Trophoblast cell (in vitro differentiated cells and primary cell): Measurements from ENCODE around the gene HMCN2.

ENCODE experiments used
- DNase-seq, 2 donors: peaks; one replicate each; pipeline ENCODE4 v3.0.0-alpha.2; 2016
- H2AFZ ChIP-seq: 2 replicates; pipeline ENCODE4 v1.6.1; 2013; ENCODE audit warnings: low read length, moderate library complexity, mild to moderate bottlenecking; ENCODE audit not compliant: insufficient read depth, poor library complexity
- H2AK5ac ChIP-seq: 2 replicates; pipeline ENCODE4 v1.6.1; 2013; ENCODE audit warnings: mild to moderate bottlenecking, low read length
- H2BK120ac ChIP-seq: 2 replicates; pipeline ENCODE4 v1.6.1; 2013; ENCODE audit warnings: low read length, mild to moderate bottlenecking, moderate library complexity; ENCODE audit not compliant: insufficient read depth, poor library complexity
- H2BK12ac ChIP-seq: 2 replicates; pipeline ENCODE4 v1.6.1; 2013; ENCODE audit warnings: mild to moderate bottlenecking, low read length, moderate library complexity
- H2BK5ac ChIP-seq: 2 replicates; pipeline ENCODE4 v1.6.1; 2013; ENCODE audit warnings: low read length, low read depth, moderate library complexity, mild to moderate bottlenecking; ENCODE audit not compliant: poor library complexity
- H3K14ac ChIP-seq: 2 replicates; pipeline ENCODE4 v1.6.1; 2013; ENCODE audit warnings: mild to moderate bottlenecking, low read length
- H3K18ac ChIP-seq: 2 replicates; pipeline ENCODE4 v1.6.1; 2013; ENCODE audit warnings: mild to moderate bottlenecking, low read length
- H3K23ac ChIP-seq: 2 replicates; pipeline ENCODE4 v1.6.1; 2013; ENCODE audit warnings: low read length
- H3K27ac ChIP-seq: 2 replicates; pipeline ENCODE4 v1.5.1; 2013; ENCODE audit warnings: low read depth, mild to moderate bottlenecking, inconsistent platforms, low read length, moderate library complexity
- H3K27me3 ChIP-seq: 2 replicates; pipeline ENCODE4 v1.6.1; 2013; ENCODE audit warnings: inconsistent platforms, mild to moderate bottlenecking, low read length, moderate library complexity; ENCODE audit not compliant: insufficient read depth
- H3K36me3 ChIP-seq, 2 experiments: 1 replicate in 1 of 2; 2 replicates in 1 of 2; pipeline ENCODE4 v1.6.1; 2013; ENCODE audit warnings: low read length in 2 of 2, mild to moderate bottlenecking in 2 of 2, moderate library complexity in 1 of 2; ENCODE audit not compliant: insufficient read depth in 2 of 2, control insufficient read depth in 1 of 2
- H3K4ac ChIP-seq: 2 replicates; pipeline ENCODE4 v1.6.1; 2013; ENCODE audit warnings: low read depth, mild to moderate bottlenecking, low read length, moderate library complexity
- H3K4me1 ChIP-seq, 2 experiments: 1 replicate in 1 of 2; 2 replicates in 1 of 2; pipeline ENCODE4 v1.6.1; 2013; ENCODE audit warnings: low read length in 2 of 2, mild to moderate bottlenecking in 2 of 2, moderate library complexity in 1 of 2; ENCODE audit not compliant: insufficient read depth in 2 of 2, control insufficient read depth in 1 of 2
- H3K4me2 ChIP-seq: 2 replicates; pipeline ENCODE4 v1.6.1; 2013; ENCODE audit warnings: inconsistent platforms, mild to moderate bottlenecking, low read length, moderate library complexity
- H3K4me3 ChIP-seq: 2 replicates; pipeline ENCODE4 v1.5.1; 2013; ENCODE audit warnings: mild to moderate bottlenecking, low read depth, low read length, inconsistent platforms
- H3K79me1 ChIP-seq: one replicate; pipeline ENCODE4 v1.6.1; 2013; ENCODE audit warnings: low read length
- H3K79me2 ChIP-seq: 2 replicates; pipeline ENCODE4 v1.6.1; 2013; ENCODE audit warnings: low read length, mild to moderate bottlenecking; ENCODE audit not compliant: control insufficient read depth, insufficient read depth, poor library complexity
- H3K9ac ChIP-seq: 2 replicates; pipeline ENCODE4 v1.6.1; 2013; ENCODE audit warnings: mild to moderate bottlenecking, low read length
- H3K9me3 ChIP-seq: 2 replicates; pipeline ENCODE4 v1.6.1; 2013; ENCODE audit warnings: low read depth, mild to moderate bottlenecking, control low read depth, inconsistent platforms, low read length; ENCODE audit not compliant: insufficient read depth
- H4K12ac ChIP-seq: 2 replicates; pipeline ENCODE4 v1.6.1; 2013; ENCODE audit warnings: low read depth, mild to moderate bottlenecking, low read length, moderate library complexity
- H4K8ac ChIP-seq: 2 replicates; pipeline ENCODE4 v1.6.1; 2013; ENCODE audit warnings: low read depth, mild to moderate bottlenecking, low read length, moderate library complexity
- H4K91ac ChIP-seq: one replicate; pipeline ENCODE4 v1.6.1; 2013; ENCODE audit warnings: low read depth, mild to moderate bottlenecking, low read length, moderate library complexity
- WGBS: extraction: QIAGEN DNeasy Blood & Tissue Kit; methylation state at CpG from one replicate; pipeline ENCODE4 v1.1.7; 2013; ENCODE audit warnings: missing lambda C conversion rate; ENCODE audit not compliant: insufficient read length, insufficient coverage; ENCODE audit errors: extremely low coverage; 5-methylcytosine and 5-hydroxymethylcytosine counted together

HMCN2 gene

DNA sequence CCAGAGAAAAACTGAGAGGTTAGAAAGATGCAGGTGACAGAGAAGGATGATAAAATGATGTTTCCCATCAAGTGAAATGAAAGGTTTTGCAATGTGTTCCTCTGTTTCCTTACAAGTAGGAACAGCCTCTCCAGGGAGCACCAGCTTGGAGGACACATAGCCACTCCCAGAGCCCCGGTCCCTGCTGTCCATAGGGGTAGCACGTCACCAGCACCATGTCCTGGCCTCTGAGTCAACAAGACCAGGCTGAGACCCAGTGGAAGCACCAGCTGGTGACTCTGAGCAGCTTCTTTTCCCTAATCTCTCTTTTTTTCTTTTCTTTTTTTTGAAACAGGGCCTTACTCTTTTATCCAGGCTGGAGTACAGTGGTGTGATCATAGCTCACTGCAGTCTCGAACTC lies 19.4 kb upstream of the HMCN2 start:
- H3K23ac ChIP-seq = no peak overlapping the region
- H3K4me2 ChIP-seq = no peak overlapping the region
- H4K91ac ChIP-seq = no peak overlapping the region
- H3K4me1 ChIP-seq = peaks cover 0 to 2% of the 10 kb centered on the region in 2 experiments
- no peak overlapping the region for H2BK5ac ChIP-seq
- H3K9ac ChIP-seq = no peak overlapping the region
- no peak overlapping the region for H2AFZ ChIP-seq
- H2BK120ac ChIP-seq = no peak overlapping the region
- no peak overlapping the region for H3K4ac ChIP-seq
- no peak overlapping the region for H2AK5ac ChIP-seq
- peak; percentile 80 to 82 for DNase-seq
- no CpG with 5 or more reads among the region's 3 CpGs for WGBS
- no peaks in the 10 kb centered on the region for H3K36me3 ChIP-seq
- no peaks in the 10 kb centered on the region for H3K9me3 ChIP-seq
- no peaks in the 10 kb centered on the region for H3K79me2 ChIP-seq
- H4K12ac ChIP-seq = no peak overlapping the region
- H3K18ac ChIP-seq = no peak overlapping the region
- H3K27ac ChIP-seq = no peak overlapping the region
- no peak overlapping the region for H2BK12ac ChIP-seq
- H3K4me3 ChIP-seq = no peak overlapping the region
- no peak overlapping the region for H3K14ac ChIP-seq
- no peak overlapping the region for H4K8ac ChIP-seq
- H3K27me3 ChIP-seq = no peaks in the 10 kb centered on the region
- H3K79me1 ChIP-seq = no peaks in the 10 kb centered on the region

- Histone ChIP-seq H3K14ac (peak overlapping the region; percentile 45), H3K27ac (peak overlapping the region; percentile 62), H3K9me3 (no peaks in the 10 kb centered on the region), H3K36me3 (no peaks in the 10 kb centered on the region), H3K4me2 (no peak overlapping the region), H3K4me1 (peaks cover 3 to 15% of the 10 kb centered on the region in 2 experiments), H3K23ac (no peak overlapping the region), H3K18ac (no peak overlapping the region), H2AFZ (no peak overlapping the region), H3K79me2 (no peaks in the 10 kb centered on the region), H3K4me3 (no peak overlapping the region), H2BK12ac (no peak overlapping the region), H2BK5ac (no peak overlapping the region), H4K12ac (peak overlapping the region; percentile 19), H2AK5ac (no peak overlapping the region), H2BK120ac (no peak overlapping the region), H4K91ac (no peak overlapping the region), H3K27me3 (no peaks in the 10 kb centered on the region), H3K4ac (no peak overlapping the region), H3K79me1 (peaks cover 4% of the 10 kb centered on the region), H3K9ac (no peak overlapping the region), H4K8ac (no peak overlapping the region)
- DNase-seq = no peak
- WGBS = no CpG with 5 or more reads among the region's 23 CpGs
Measured at GRCh38 chr9:130254747-130255630, 10.6 kb upstream of the HMCN2 start.

GRCh38 chr9:130255631-130256134 lies 9.9 kb upstream of the HMCN2 start:
- Histone ChIP-seq H3K36me3 (no peaks in the 10 kb centered on the region), H3K79me1 (peaks cover 4% of the 10 kb centered on the region), H3K79me2 (no peaks in the 10 kb centered on the region), H3K4ac (no peak overlapping the region), H2BK12ac (no peak overlapping the region), H3K9ac (no peak overlapping the region), H3K4me1 (peaks cover 3 to 15% of the 10 kb centered on the region in 2 experiments), H3K4me2 (no peak overlapping the region), H4K8ac (no peak overlapping the region), H2AFZ (no peak overlapping the region), H2BK5ac (peak overlapping the region; percentile 10), H4K12ac (no peak overlapping the region), H2AK5ac (no peak overlapping the region), H3K27me3 (no peaks in the 10 kb centered on the region), H3K27ac (peak overlapping the region; percentile 64), H3K4me3 (no peak overlapping the region), H4K91ac (no peak overlapping the region), H2BK120ac (no peak overlapping the region), H3K14ac (no peak overlapping the region), H3K18ac (no peak overlapping the region), H3K23ac (no peak overlapping the region), H3K9me3 (no peaks in the 10 kb centered on the region)
- no peak for DNase-seq
- no CpG with 5 or more reads among the region's 5 CpGs for WGBS

DNA sequence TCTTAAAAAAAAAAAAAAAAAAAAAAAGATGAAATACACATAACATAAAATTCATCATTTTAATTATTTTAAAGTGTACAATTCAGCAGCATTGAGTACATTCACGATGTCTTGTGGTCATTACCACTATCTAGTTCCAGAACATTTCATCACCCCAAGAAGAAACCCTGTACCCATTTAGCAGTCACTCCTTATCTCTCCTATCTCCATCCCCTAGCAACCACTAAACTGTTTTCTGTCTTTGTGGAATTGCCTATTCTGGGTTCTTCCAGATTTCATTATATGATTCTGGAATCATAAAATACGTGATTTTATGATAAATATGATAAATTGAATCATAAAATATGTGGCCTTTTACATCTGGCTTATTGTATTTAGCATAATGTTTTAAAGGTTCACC lies 8.9 kb upstream of the HMCN2 start:
- Histone ChIP-seq H3K27ac (no peak overlapping the region), H3K9ac (no peak overlapping the region), H3K27me3 (no peaks in the 10 kb centered on the region), H3K4ac (no peak overlapping the region), H4K91ac (no peak overlapping the region), H2BK5ac (no peak overlapping the region), H3K18ac (no peak overlapping the region), H3K23ac (no peak overlapping the region), H3K4me3 (no peak overlapping the region), H3K36me3 (no peaks in the 10 kb centered on the region), H2BK12ac (no peak overlapping the region), H2AFZ (no peak overlapping the region), H3K9me3 (no peaks in the 10 kb centered on the region), H3K4me2 (no peak overlapping the region), H2BK120ac (no peak overlapping the region), H3K79me2 (no peaks in the 10 kb centered on the region), H4K12ac (no peak overlapping the region), H3K4me1 (peaks cover 3 to 17% of the 10 kb centered on the region in 2 experiments), H3K79me1 (peaks cover 4% of the 10 kb centered on the region), H2AK5ac (no peak overlapping the region), H3K14ac (no peak overlapping the region), H4K8ac (no peak overlapping the region)
- WGBS = no CpG with 5 or more reads among the region's 2 CpGs
- DNase-seq = no peak
